Measurements from ENCODE around the gene NINJ2. TPM values are rescaled to one million over a fixed set of nuclear protein-coding genes. Genes with fewer than 3 reads are reported as not detected.

The NINJ2 gene
- polyA plus RNA-seq, 2 of the 4 experiments (the other 2 are of a cell fraction) = 0.76 to 1.2 TPM

DNA sequence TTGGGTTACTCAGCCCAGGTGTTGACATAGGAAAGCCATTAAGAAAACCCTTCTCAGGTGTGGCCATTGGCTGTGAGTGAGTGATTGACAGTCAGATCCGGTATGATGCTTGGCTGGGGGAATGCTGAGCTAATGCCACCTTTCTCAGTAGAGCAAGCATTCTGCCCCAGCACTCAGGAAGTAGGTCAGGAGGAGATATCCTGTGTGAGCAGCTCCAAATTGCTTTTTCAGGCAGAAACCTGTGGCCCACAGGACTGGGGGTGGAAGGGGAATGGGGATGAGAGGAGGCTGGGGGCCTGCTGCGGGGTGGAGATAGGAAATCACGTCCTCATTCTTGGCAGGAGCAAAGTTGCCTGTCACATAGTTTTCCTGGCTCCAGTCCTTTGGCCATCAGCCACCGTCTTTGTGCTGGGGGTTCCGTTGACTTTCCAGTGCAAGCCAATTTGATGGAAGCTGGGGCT lies 55.7 kb downstream of the NINJ2 start:
- TF ChIP-seq POLR2AphosphoS2 (conservative IDR thresholded peaks at IDR 0.05; ENCODE audit: low read length) (no peak), RAD21 (conservative IDR thresholded peaks at IDR 0.05 in 1 of 2, IDR thresholded peaks at IDR 0.05 in 1 of 2) (no peak), CHD2 (IDR thresholded peaks at IDR 0.05; ENCODE audit: low read length, partially characterized antibody) (no peak), CEBPB (IDR thresholded peaks at IDR 0.05) (no peak), RFX5 (IDR thresholded peaks at IDR 0.05) (no peak), REST (IDR thresholded peaks at IDR 0.05) (no peak)
- TF ChIP-seq, protein P1, sequence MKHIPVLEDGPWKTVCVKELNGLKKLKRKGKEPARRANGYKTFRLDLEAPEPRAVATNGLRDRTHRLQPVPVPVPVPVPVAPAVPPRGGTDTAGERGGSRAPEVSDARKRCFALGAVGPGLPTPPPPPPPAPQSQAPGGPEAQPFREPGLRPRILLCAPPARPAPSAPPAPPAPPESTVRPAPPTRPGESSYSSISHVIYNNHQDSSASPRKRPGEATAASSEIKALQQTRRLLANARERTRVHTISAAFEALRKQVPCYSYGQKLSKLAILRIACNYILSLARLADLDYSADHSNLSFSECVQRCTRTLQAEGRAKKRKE (CRISPR knock-in tag; IDR thresholded peaks at IDR 0.05; ENCODE audit: low read depth) = no peak
- no peaks in the 10 kb centered on the region for H3K9me3 ChIP-seq
- WGBS (ENCODE audit: missing lambda C conversion rate) = 89% methylated on average over 5 of the region's 5 CpGs
- ATAC-seq (no peak), FAIRE-seq (no peak), DNase-seq (ENCODE audit: low read depth in 1 of 2, low spot score in 1 of 2) (no peak)
- H3K27ac ChIP-seq = peak overlapping the region in 1 of 2 experiments; percentile 30; a peak in 1 of 6 replicates
- no peak overlapping the region for H3K4me2 ChIP-seq
- ChIA-PET POLR2A (no interaction called here), CTCF (interaction anchor here (0.8 to 6.3 kb wide), 5 partner anchors 28 to 144 kb away, joined by 3 to 34 read pairs (median 4); partner anchors contain the start of gene WNK1)
- H3K4me3 ChIP-seq = no peak overlapping the region
- peaks cover 12% of the 10 kb centered on the region for H3K4me1 ChIP-seq

DNA sequence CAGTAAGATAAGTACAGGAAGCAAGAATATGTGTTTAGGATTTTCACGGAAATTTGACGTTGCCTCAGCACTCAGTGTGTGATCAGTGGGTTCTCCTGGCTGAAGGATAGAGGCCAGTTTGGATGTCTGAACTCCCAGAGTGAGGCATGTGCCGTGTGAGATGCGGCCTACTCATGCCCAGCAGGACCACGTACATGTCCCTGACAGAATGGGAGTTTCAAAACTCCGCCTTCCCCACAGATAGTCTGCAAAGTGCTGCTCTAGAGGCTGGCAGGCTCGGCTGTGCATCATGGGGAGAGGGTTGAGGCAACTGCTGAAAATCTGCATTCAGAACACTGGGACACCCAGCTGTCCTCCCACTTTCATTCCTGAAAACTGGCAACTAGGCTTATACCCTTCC lies 58.3 kb downstream of the NINJ2 start:
- ATAC-seq = no peak
- Histone ChIP-seq H3K4me2 (no peak overlapping the region), H3K4me1 (peaks cover 4% of the 10 kb centered on the region), H3K9me3 (no peaks in the 10 kb centered on the region), H3K27ac (peak overlapping the region in 1 of 2 experiments; percentile 14; a peak in 1 of 6 replicates), H3K4me3 (no peak overlapping the region)
- TF ChIP-seq JUNB (IDR thresholded peaks at IDR 0.05) (no peak), CBX8 (IDR thresholded peaks at IDR 0.05) (no peak), EHF (CRISPR knock-in tag; IDR thresholded peaks at IDR 0.05) (no peak), RAD21 (conservative IDR thresholded peaks at IDR 0.05 in 1 of 2, IDR thresholded peaks at IDR 0.05 in 1 of 2) (no peak), GATA3 (IDR thresholded peaks at IDR 0.05; ENCODE audit: borderline replicate concordance) (no peak), MAFK (IDR thresholded peaks at IDR 0.05; ENCODE audit: partially characterized antibody) (no peak), MYC (IDR thresholded peaks at IDR 0.05; ENCODE audit: borderline replicate concordance, low read length) (no peak), POLR2AphosphoS2 (conservative IDR thresholded peaks at IDR 0.05; ENCODE audit: low read length) (no peak), RNF2 (IDR thresholded peaks at IDR 0.05; ENCODE audit: borderline replicate concordance, low read depth) (no peak)
- TF ChIP-seq, protein P2, sequence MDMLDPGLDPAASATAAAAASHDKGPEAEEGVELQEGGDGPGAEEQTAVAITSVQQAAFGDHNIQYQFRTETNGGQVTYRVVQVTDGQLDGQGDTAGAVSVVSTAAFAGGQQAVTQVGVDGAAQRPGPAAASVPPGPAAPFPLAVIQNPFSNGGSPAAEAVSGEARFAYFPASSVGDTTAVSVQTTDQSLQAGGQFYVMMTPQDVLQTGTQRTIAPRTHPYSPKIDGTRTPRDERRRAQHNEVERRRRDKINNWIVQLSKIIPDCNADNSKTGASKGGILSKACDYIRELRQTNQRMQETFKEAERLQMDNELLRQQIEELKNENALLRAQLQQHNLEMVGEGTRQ (IDR thresholded peaks at IDR 0.05) = no peak
- ChIA-PET POLR2A (no interaction called here), CTCF (interaction anchor here (0.6 to 6.3 kb wide), 4 partner anchors 9 to 256 kb away, joined by 3 to 34 read pairs (median 4); no protein-coding TSS in a partner anchor)
- no peak for DNase-seq (ENCODE audit: low read depth in 1 of 2, low spot score in 1 of 2)
- WGBS (ENCODE audit: missing lambda C conversion rate) = 92% methylated on average over 7 of the region's 7 CpGs
- no peak for FAIRE-seq

DNA sequence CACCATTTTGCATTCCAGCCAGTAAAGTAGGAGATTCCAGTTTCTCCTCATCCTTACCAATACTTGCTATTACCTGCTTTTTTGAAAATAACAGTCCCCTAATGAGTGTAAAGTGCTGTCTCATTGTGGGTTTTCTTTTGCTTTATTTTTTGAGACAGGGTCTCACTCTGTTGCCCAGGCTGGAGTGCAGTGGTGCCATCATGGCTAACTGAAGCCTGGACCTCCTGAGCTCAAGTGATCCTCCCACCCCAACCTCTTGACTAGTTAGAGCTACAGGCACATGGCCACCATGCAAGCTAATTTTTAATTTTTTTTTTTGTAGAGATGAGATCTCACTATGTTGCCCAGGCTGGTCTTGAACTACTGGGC lies 60.6 kb downstream of the NINJ2 start:
- no peak overlapping the region for H3K4me3 ChIP-seq
- no peaks in the 10 kb centered on the region for H3K9me3 ChIP-seq
- no peak for ATAC-seq
- no peak overlapping the region for H3K27ac ChIP-seq
- FAIRE-seq = no peak
- ChIA-PET POLR2A (no interaction called here), CTCF (interaction anchor here (0.6 to 6.3 kb wide), 7 partner anchors 9 to 212 kb away, joined by 3 to 34 read pairs (median 3); no protein-coding TSS in a partner anchor)
- H3K4me2 ChIP-seq = no peak overlapping the region
- DNase-seq (ENCODE audit: low read depth in 1 of 2, low spot score in 1 of 2) = no peak
- H3K4me1 ChIP-seq = no peaks in the 10 kb centered on the region
- TF ChIP-seq FOSB (CRISPR knock-in tag; IDR thresholded peaks at IDR 0.05) (no peak), HMGXB4 (CRISPR knock-in tag; IDR thresholded peaks at IDR 0.05; ENCODE audit: borderline replicate concordance) (no peak), HOXB13 (CRISPR knock-in tag; IDR thresholded peaks at IDR 0.05; ENCODE audit: low read depth) (no peak), ZC3H11A (IDR thresholded peaks at IDR 0.05) (no peak), KDM5A (IDR thresholded peaks at IDR 0.05) (no peak), TFCP2L1 (CRISPR knock-in tag; IDR thresholded peaks at IDR 0.05) (no peak), CEBPB (IDR thresholded peaks at IDR 0.05) (no peak), RFX5 (IDR thresholded peaks at IDR 0.05) (no peak), EHF (CRISPR knock-in tag; IDR thresholded peaks at IDR 0.05) (no peak), CHD4 (IDR thresholded peaks at IDR 0.05; ENCODE audit: borderline replicate concordance) (no peak), EP300 (IDR thresholded peaks at IDR 0.05) (no peak), ZSCAN20 (CRISPR knock-in tag; IDR thresholded peaks at IDR 0.05) (no peak)
- TF ChIP-seq, protein P1 (CRISPR knock-in tag; IDR thresholded peaks at IDR 0.05; ENCODE audit: low read depth) = no peak

Measured in A549 (cell line).